Left ventricle myocardium inferior (tissue), 1 donor: Measurements from ENCODE around the gene PLCG1. TPM values are rescaled to one million over a fixed set of nuclear protein-coding genes. Genes with fewer than 3 reads are reported as not detected.
A peak's percentile ranks its signal among the peaks of the same experiment; 100 is the strongest.

Experiments used
- DNase-seq: peaks from one replicate; pipeline ENCODE4 v3.0.0-alpha.2; 2020
- H3K27ac ChIP-seq: fragments of 200-600 bp; replicated peaks from 2 replicates; pipeline ENCODE4 v1.8.0; 2021
- H3K27me3 ChIP-seq: fragments of 200-600 bp; 2 replicates; pipeline ENCODE4 v1.8.0; 2021; ENCODE audit warnings: low read depth
- H3K36me3 ChIP-seq: fragments of 200-600 bp; 2 replicates; pipeline ENCODE4 v1.8.0; 2021
- H3K4me1 ChIP-seq: fragments of 200-600 bp; 2 replicates; pipeline ENCODE4 v1.8.0; 2021
- H3K4me3 ChIP-seq: fragments of 200-600 bp; 2 replicates; pipeline ENCODE4 v1.8.0; 2021; ENCODE audit warnings: mild to moderate bottlenecking, moderate library complexity
- H3K9me3 ChIP-seq: fragments of 200-600 bp; replicated peaks from 2 replicates; pipeline ENCODE4 v1.8.0; 2021
- intact Hi-C: fragments of 100-400 bp; cut with micrococcal nuclease; formaldehyde crosslinking; loops from one replicate; pipeline ENCODE4 v1.11.0; 2022
- total RNA-seq: library from RNA; stranded (reverse); fragmentation: NEBNext Ultra II Directional; extraction: Animal tissue kit (Norgen Biotek cat#: 25700); gene quantifications from one replicate; pipeline ENCODE4 v1.2.1, GENCODE V29; 2021
- TF ChIP-seq, protein P1 (sequence below): fragments of 200-600 bp; IDR thresholded peaks from 2 replicates; pipeline ENCODE4 v1.8.0; 2021; ENCODE audit warnings: antibody characterized with exemption, mild to moderate bottlenecking, borderline replicate concordance
- donor health status: DM: no; HTN: yes; CAD: no; lungs with severe emphysema.

PLCG1 gene
- total RNA-seq, 1 donor from 2014 or later = 46.1 TPM

- Histone ChIP-seq H3K4me1 (peaks cover 88% of the 10 kb centered on the region), H3K9me3 (no peaks in the 10 kb centered on the region), H3K36me3 (peaks cover 30% of the 10 kb centered on the region), H3K27ac (peak overlapping the region; percentile 99), H3K4me3 (no peak overlapping the region), H3K27me3 (no peaks in the 10 kb centered on the region)
- TF ChIP-seq, protein P1, sequence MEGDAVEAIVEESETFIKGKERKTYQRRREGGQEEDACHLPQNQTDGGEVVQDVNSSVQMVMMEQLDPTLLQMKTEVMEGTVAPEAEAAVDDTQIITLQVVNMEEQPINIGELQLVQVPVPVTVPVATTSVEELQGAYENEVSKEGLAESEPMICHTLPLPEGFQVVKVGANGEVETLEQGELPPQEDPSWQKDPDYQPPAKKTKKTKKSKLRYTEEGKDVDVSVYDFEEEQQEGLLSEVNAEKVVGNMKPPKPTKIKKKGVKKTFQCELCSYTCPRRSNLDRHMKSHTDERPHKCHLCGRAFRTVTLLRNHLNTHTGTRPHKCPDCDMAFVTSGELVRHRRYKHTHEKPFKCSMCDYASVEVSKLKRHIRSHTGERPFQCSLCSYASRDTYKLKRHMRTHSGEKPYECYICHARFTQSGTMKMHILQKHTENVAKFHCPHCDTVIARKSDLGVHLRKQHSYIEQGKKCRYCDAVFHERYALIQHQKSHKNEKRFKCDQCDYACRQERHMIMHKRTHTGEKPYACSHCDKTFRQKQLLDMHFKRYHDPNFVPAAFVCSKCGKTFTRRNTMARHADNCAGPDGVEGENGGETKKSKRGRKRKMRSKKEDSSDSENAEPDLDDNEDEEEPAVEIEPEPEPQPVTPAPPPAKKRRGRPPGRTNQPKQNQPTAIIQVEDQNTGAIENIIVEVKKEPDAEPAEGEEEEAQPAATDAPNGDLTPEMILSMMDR = no peak
- no peak for DNase-seq
- intact Hi-C loops = no loop called here
These were observed 20.8 kb downstream of the PLCG1 start for GRCh38 chr20:41158082-41158625.

DNA sequence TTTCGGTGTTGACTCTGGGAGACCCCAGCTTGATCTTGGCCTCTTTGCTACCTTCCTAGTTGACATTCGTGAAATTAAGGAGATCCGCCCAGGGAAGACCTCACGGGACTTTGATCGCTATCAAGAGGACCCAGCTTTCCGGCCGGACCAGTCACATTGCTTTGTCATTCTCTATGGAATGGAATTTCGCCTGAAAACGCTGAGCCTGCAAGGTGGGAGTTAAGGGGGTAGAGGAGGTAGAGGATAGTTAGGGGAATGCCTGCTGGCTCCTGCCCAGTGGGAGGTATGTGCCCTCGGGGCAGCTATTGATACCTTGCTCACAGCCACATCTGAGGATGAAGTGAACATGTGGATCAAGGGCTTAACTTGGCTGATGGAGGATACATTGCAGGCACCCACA is 22.2 kb downstream of the PLCG1 start:
- TF ChIP-seq, protein P1 = no peak
- no peak for DNase-seq
- intact Hi-C loops = no loop called here
- Histone ChIP-seq H3K4me3 (no peak overlapping the region), H3K9me3 (no peaks in the 10 kb centered on the region), H3K4me1 (peaks cover 75% of the 10 kb centered on the region), H3K36me3 (peaks cover 44% of the 10 kb centered on the region), H3K27me3 (no peaks in the 10 kb centered on the region), H3K27ac (peak overlapping the region; percentile 99)

DNA sequence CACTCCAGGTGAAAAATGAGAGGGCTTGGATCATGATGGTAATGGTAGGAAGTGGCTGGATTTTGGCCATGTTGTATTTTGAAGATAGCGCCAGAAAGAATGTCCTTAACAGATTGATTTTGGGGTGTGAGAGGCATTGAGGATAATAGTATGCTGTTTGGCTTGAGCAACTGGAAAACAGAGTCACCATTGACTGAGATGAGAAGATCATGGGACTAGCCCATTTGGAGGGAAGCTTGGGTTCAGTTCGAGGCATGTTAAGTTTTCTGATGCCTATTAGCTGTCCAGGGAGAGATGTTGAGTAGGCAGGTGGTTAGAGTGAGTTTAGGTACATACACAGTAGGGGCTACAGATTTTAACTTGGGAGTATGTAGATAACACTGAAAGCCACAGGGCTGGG is 23.3 kb downstream of the PLCG1 start:
- no peak for DNase-seq
- H3K27ac ChIP-seq = peak overlapping the region; percentile 30
- H3K4me1 ChIP-seq = peaks cover 63% of the 10 kb centered on the region

GRCh38 chr20:41161886-41162285 is 24.5 kb downstream of the PLCG1 start:
- Histone ChIP-seq H3K36me3 (peaks cover 67% of the 10 kb centered on the region), H3K9me3 (no peaks in the 10 kb centered on the region), H3K4me1 (peaks cover 51% of the 10 kb centered on the region)

More for the DNA sequence above, 23.3 kb downstream of the PLCG1 start:
- no peaks in the 10 kb centered on the region for H3K27me3 ChIP-seq
- peaks cover 55% of the 10 kb centered on the region for H3K36me3 ChIP-seq
- no peak overlapping the region for H3K4me3 ChIP-seq
- H3K9me3 ChIP-seq = no peaks in the 10 kb centered on the region
- intact Hi-C loops = no loop called here
- TF ChIP-seq, protein P1 = no peak

DNA sequence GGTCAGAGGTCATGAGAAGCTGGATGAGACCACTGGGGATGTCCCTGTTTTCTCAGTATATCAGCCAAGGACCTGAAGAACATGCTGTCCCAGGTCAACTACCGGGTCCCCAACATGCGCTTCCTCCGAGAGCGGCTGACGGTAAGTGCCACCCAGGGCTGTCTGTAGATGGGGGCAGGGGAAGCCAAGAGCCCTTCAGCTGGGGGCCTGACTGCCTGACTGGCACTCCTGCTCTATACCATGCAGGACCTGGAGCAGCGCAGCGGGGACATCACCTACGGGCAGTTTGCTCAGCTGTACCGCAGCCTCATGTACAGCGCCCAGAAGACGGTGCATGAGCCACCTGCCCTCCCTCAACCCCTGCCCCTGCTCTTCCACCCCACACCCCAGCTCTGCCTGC is 25.1 kb downstream of the PLCG1 start:
- intact Hi-C loops = no loop called here
- peaks cover 72% of the 10 kb centered on the region for H3K36me3 ChIP-seq
- H3K9me3 ChIP-seq = no peaks in the 10 kb centered on the region
- TF ChIP-seq, protein P1 = no peak
- peak overlapping the region; percentile 8 for H3K27ac ChIP-seq
- DNase-seq = no peak
- H3K27me3 ChIP-seq = no peaks in the 10 kb centered on the region
- peaks cover 46% of the 10 kb centered on the region for H3K4me1 ChIP-seq
- H3K4me3 ChIP-seq = no peak overlapping the region

More at GRCh38 chr20:41161886-41162285, 24.5 kb downstream of the PLCG1 start:
- Histone ChIP-seq H3K27me3 (no peaks in the 10 kb centered on the region), H3K4me3 (no peak overlapping the region), H3K27ac (peak overlapping the region; percentile 8)
- TF ChIP-seq, protein P1 = no peak
- no peak for DNase-seq
- intact Hi-C loops = no loop called here
